DND-41 (cell line): Measurements from ENCODE around the gene PDCL2.

Experiments used
- ATAC-seq: fragments of 200-7000 bp; cut with Tn5 transposase; 3 replicates; pipeline ENCODE4 v1.9.1; 2021; ENCODE audit warnings: low read depth; ENCODE audit not compliant: insufficient read depth
- DNase-seq: peaks from one replicate; pipeline ENCODE4 v3.0.0-alpha.2; 2020
- H2AFZ ChIP-seq: 2 replicates; pipeline ENCODE4 v1.6.0; 2012; ENCODE audit warnings: low read depth, low read length
- H3K27ac ChIP-seq: 2 replicates; pipeline ENCODE4 v1.5.1; 2012; ENCODE audit warnings: low read length, inconsistent platforms
- H3K27me3 ChIP-seq: fragments of 200-600 bp; sonication (generic); 2 replicates; pipeline ENCODE4 v1.6.0; 2012; ENCODE audit warnings: low read length, mild to moderate bottlenecking, inconsistent platforms; ENCODE audit not compliant: insufficient read depth, poor library complexity
- H3K36me3 ChIP-seq: 2 replicates; pipeline ENCODE4 v1.5.1; 2012; ENCODE audit warnings: low read length, inconsistent platforms; ENCODE audit not compliant: insufficient read depth
- H3K4me1 ChIP-seq: 2 replicates; pipeline ENCODE4 v1.5.1; 2012; ENCODE audit warnings: mild to moderate bottlenecking, low read length; ENCODE audit not compliant: insufficient read depth
- H3K4me2 ChIP-seq: 2 replicates; pipeline ENCODE4 v1.6.0; 2012; ENCODE audit warnings: mild to moderate bottlenecking, moderate library complexity, low read length, inconsistent platforms; ENCODE audit not compliant: insufficient read depth
- H3K4me3 ChIP-seq, 2 experiments: fragments of 200-600 bp in 1 of 2; shearing (Covaris generic) in 1 of 2; 2 replicates each; pipeline ENCODE4 v1.5.1; 2012 to 2016; ENCODE audit warnings: inconsistent platforms in 2 of 2, low read length in 2 of 2, mild to moderate bottlenecking in 2 of 2, low read depth in 1 of 2, moderate library complexity in 1 of 2
- H3K79me2 ChIP-seq: 2 replicates; pipeline ENCODE4 v1.6.0; 2012; ENCODE audit warnings: low read length, inconsistent platforms; ENCODE audit not compliant: insufficient read depth
- H3K9ac ChIP-seq: 2 replicates; pipeline ENCODE4 v1.6.0; 2012; ENCODE audit warnings: low read depth, mild to moderate bottlenecking, inconsistent platforms, low read length, moderate library complexity
- H3K9me3 ChIP-seq: 2 replicates; pipeline ENCODE4 v1.5.1; 2012; ENCODE audit warnings: low read length, moderate library complexity, mild to moderate bottlenecking, inconsistent platforms; ENCODE audit not compliant: insufficient read depth, severe bottlenecking
- H4K20me1 ChIP-seq: 2 replicates; pipeline ENCODE4 v1.6.0; 2012; ENCODE audit warnings: low read length; ENCODE audit not compliant: insufficient read depth
- EZH2 ChIP-seq: IDR thresholded peaks from 3 replicates; pipeline ENCODE4 v1.6.1; 2012; ENCODE audit warnings: borderline replicate concordance, low read depth, mild to moderate bottlenecking, moderate library complexity, low read length, inconsistent platforms; ENCODE audit not compliant: severe bottlenecking
- TF ChIP-seq, protein P1 (sequence below): IDR thresholded peaks from 2 replicates; pipeline ENCODE4 v1.5.1; 2012; ENCODE audit warnings: borderline replicate concordance, low read length, moderate library complexity, mild to moderate bottlenecking; ENCODE audit not compliant: poor library complexity, severe bottlenecking; ENCODE audit errors: extremely low read depth

PDCL2 gene

DNA sequence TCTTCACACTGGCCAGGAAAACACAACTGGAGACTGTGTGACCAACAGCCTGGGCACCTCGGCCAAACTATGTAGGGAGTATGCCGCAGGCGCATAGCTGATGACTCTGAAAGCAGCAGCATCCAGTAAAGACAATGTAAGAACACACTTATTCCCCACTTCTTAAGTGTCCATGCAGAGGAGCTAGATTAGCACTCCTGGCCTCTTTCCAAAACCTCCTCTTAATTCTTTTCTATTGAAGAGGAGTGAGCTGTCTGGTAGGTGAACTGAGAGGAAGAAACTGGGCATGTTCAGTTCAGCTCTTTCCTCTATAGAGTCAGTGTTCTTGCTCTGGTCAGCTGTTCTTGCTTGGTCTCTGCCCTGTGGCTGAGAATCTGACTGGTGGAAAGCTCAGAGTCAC lies 23.0 kb upstream of the PDCL2 start:
- Histone ChIP-seq H3K4me3 (no peak overlapping the region), H4K20me1 (no peaks in the 10 kb centered on the region), H3K4me2 (no peak overlapping the region), H3K27me3 (peaks cover 3% of the 10 kb centered on the region), H3K4me1 (no peaks in the 10 kb centered on the region), H2AFZ (no peak overlapping the region), H3K79me2 (no peaks in the 10 kb centered on the region), H3K9me3 (no peaks in the 10 kb centered on the region), H3K27ac (no peak overlapping the region), H3K9ac (no peak overlapping the region), H3K36me3 (no peaks in the 10 kb centered on the region)
- DNase-seq (no peak), ATAC-seq (no peak)
- no peak for TF ChIP-seq EZH2
- TF ChIP-seq, protein P1, sequence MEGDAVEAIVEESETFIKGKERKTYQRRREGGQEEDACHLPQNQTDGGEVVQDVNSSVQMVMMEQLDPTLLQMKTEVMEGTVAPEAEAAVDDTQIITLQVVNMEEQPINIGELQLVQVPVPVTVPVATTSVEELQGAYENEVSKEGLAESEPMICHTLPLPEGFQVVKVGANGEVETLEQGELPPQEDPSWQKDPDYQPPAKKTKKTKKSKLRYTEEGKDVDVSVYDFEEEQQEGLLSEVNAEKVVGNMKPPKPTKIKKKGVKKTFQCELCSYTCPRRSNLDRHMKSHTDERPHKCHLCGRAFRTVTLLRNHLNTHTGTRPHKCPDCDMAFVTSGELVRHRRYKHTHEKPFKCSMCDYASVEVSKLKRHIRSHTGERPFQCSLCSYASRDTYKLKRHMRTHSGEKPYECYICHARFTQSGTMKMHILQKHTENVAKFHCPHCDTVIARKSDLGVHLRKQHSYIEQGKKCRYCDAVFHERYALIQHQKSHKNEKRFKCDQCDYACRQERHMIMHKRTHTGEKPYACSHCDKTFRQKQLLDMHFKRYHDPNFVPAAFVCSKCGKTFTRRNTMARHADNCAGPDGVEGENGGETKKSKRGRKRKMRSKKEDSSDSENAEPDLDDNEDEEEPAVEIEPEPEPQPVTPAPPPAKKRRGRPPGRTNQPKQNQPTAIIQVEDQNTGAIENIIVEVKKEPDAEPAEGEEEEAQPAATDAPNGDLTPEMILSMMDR: no peak

DNA sequence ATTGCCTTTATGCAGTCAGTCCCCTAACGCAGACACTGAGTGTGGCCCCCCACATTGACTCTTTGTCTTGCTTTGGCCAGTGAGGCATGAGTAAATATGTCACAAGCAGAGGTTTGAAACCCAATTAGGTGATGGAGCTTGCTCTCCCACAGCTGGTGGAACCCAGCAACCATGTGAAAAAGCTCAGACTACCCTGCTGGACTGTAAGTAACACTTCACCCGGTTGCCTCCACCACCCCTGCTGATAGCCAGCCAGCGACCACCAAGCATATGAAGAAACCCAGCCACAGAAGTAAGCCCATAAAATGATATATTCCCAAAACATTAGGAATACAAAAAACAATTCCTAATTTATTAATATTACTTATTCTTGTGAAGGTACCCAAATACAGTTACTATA lies 21.6 kb upstream of the PDCL2 start:
- Histone ChIP-seq H3K4me3 (no peak overlapping the region), H3K9me3 (no peaks in the 10 kb centered on the region), H3K36me3 (no peaks in the 10 kb centered on the region), H3K4me2 (no peak overlapping the region), H3K9ac (no peak overlapping the region), H3K27me3 (peaks cover 3% of the 10 kb centered on the region), H3K4me1 (no peaks in the 10 kb centered on the region), H2AFZ (no peak overlapping the region), H4K20me1 (no peaks in the 10 kb centered on the region), H3K79me2 (no peaks in the 10 kb centered on the region), H3K27ac (no peak overlapping the region)
- ATAC-seq (no peak), DNase-seq (no peak)
- no peak for TF ChIP-seq EZH2
- TF ChIP-seq, protein P1: no peak

DNA sequence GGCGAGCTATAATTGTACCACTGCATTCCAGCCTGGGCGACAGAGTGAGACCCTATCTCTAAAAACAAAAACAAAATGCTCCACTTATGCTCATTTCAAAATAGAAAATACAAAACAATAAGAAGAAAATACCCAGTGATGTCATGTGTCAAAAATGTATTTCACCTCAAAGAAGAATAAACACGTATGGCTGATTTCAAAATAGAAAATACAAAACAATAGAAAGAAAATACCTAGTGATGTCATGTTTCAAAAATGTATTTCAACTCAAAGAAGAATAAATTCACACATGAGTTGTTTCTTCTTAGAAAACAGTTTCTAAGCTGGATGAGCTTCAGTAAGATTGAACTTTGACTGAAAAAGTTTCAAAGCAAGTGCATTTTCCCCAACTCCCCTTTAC lies 20.3 kb upstream of the PDCL2 start:
- TF ChIP-seq, protein P1: no peak
- no peak for TF ChIP-seq EZH2
- no peak overlapping the region for H3K4me3 ChIP-seq
- H3K79me2 ChIP-seq: no peaks in the 10 kb centered on the region
- no peak overlapping the region for H3K4me2 ChIP-seq
- H4K20me1 ChIP-seq: no peaks in the 10 kb centered on the region
- ATAC-seq (no peak), DNase-seq (no peak)
- H3K27ac ChIP-seq: no peak overlapping the region
- no peaks in the 10 kb centered on the region for H3K36me3 ChIP-seq
- no peaks in the 10 kb centered on the region for H3K9me3 ChIP-seq
- no peak overlapping the region for H3K9ac ChIP-seq
- H3K27me3 ChIP-seq: peaks cover 3% of the 10 kb centered on the region
- H2AFZ ChIP-seq: no peak overlapping the region
- no peaks in the 10 kb centered on the region for H3K4me1 ChIP-seq

DNA sequence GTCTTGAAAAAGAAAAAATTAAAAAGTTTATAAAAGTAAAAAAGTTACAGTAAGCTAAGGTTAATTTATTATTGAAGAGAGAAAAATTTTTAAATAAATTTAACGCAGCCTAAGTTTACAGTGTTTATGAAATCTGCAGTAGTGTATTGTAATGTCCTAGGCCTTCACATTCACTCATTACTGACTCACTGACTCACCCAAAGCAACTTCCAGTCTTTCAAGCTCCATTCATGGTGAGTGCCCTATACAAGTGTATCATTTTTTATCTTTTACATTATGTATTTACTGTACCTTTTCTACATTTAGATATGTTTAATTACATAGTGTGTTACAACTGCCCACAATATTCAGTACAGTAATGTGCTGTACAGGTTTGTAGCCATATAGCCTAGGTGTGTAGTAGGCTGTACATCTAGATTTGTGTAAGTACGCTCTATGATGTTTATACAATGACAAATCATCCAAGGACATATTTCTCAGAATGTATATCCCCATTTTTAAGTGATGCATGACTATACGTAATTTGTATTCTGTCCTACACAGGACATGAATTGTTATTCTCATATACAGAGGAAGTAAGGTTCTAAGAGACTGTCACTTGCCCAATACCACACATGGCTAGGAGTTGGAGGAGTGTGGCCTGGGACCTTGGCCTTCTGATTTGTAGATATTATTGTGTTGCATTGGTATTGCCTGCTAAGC lies 19.5 kb upstream of the PDCL2 start:
- Histone ChIP-seq H3K27me3 (peaks cover 3% of the 10 kb centered on the region), H3K36me3 (no peaks in the 10 kb centered on the region)
- no peak for DNase-seq

More for the DNA sequence above, 19.5 kb upstream of the PDCL2 start:
- H2AFZ ChIP-seq: no peak overlapping the region
- H3K4me3 ChIP-seq: no peak overlapping the region
- H3K9ac ChIP-seq: no peak overlapping the region
- H3K4me1 ChIP-seq: no peaks in the 10 kb centered on the region
- no peaks in the 10 kb centered on the region for H3K79me2 ChIP-seq
- TF ChIP-seq EZH2: no peak
- TF ChIP-seq, protein P1: no peak
- H3K4me2 ChIP-seq: no peak overlapping the region
- no peaks in the 10 kb centered on the region for H3K9me3 ChIP-seq
- no peak overlapping the region for H3K27ac ChIP-seq
- ATAC-seq: no peak
- H4K20me1 ChIP-seq: no peaks in the 10 kb centered on the region
